HCT116 (cell line): ENCODE measurements around the gene SLC16A3. TPM values are rescaled to one million over a fixed set of nuclear protein-coding genes. Genes with fewer than 3 reads are reported as not detected.
A peak's percentile ranks its signal among the peaks of the same experiment; 100 is the strongest.

Experiments
- ATAC-seq: fragments of 200-7000 bp; cut with Tn5 transposase; 2 replicates; pipeline ENCODE4 v1.9.1; 2020; ENCODE audit warnings: mild to moderate bottlenecking, moderate library complexity
- BruUV-seq: library from RNA; stranded (reverse); fragments of 400-500 nt; replicated peaks from 2 replicates; lab custom pipeline; 2021; lab: Mats Ljungman, UMichigan
- CTCF ChIA-PET: fragments of 300-600 bp; sonication (Branson Sonifier 250); formaldehyde crosslinking; loops from one replicate; lab custom pipeline; 2021; ENCODE audit warnings: antibody characterized with exemption; lab: Charles Lee
- POLR2A ChIA-PET: fragments of 300-600, 350-600 bp; sonication (Branson Sonifier 250); formaldehyde crosslinking; loops from one replicate; lab custom pipeline; 2021; ENCODE audit warnings: antibody characterized with exemption; lab: Charles Lee
- RAD21 ChIA-PET, 2 experiments: fragments of 300-600 bp; sonication (Branson Sonifier 250); formaldehyde crosslinking; loops; one replicate each; lab custom pipeline; 2023; ENCODE audit warnings: low total read pairs in 2 of 2; ENCODE audit not compliant: uncharacterized antibody in 2 of 2, unreplicated experiment in 2 of 2, low non-redundant PET in 1 of 2; lab: Charles Lee
- DNase-seq: peaks from one replicate; pipeline ENCODE4 v3.0.0-alpha.2; 2010; ENCODE audit warnings: low read depth, low spot score
- H2AFZ ChIP-seq: fragments of 200-600 bp; shearing (Covaris generic), sonication (generic); 2 replicates; pipeline ENCODE4 v1.6.1; 2017; ENCODE audit warnings: low read depth, mixed run types, mixed read lengths, antibody characterized with exemption, low read length; ENCODE audit not compliant: poor library complexity, severe bottlenecking
- H3K27ac ChIP-seq: 2 replicates; pipeline ENCODE4 v1.5.1; 2012; ENCODE audit warnings: low read depth, low read length
- H3K27me3 ChIP-seq: fragments of 200-600 bp; sonication (generic); 2 replicates; pipeline ENCODE4 v1.6.1; 2016; ENCODE audit warnings: mixed run types, low read length, mixed read lengths; ENCODE audit not compliant: insufficient read depth
- H3K36me3 ChIP-seq, 2 experiments: fragments of 200-500 bp in 1 of 2; fragments of 200-600 bp in 1 of 2; sonication (Bioruptor generic) in 1 of 2; sonication (generic) in 1 of 2; 2 replicates each; pipeline versions ENCODE4 v1.5.1 to v1.6.1; 2014 to 2016; ENCODE audit warnings: low read length in 2 of 2, inconsistent platforms in 1 of 2, mixed read lengths in 1 of 2, mixed run types in 1 of 2; ENCODE audit not compliant: insufficient read depth in 2 of 2, control insufficient read depth in 1 of 2
- H3K4me1 ChIP-seq, 2 experiments: fragments of 200-600 bp in 1 of 2; sonication (generic) in 1 of 2; 2 replicates each; pipeline versions ENCODE4 v1.5.1 to v1.6.1; 2012 to 2017; ENCODE audit warnings: low read length in 2 of 2, inconsistent platforms in 1 of 2, mild to moderate bottlenecking in 1 of 2, mixed read lengths in 1 of 2, mixed run types in 1 of 2, moderate library complexity in 1 of 2; ENCODE audit not compliant: insufficient read depth in 2 of 2, control insufficient read depth in 1 of 2
- H3K4me2 ChIP-seq: fragments of 200-600 bp; sonication (generic); 2 replicates; pipeline ENCODE4 v1.6.1; 2017; ENCODE audit warnings: mixed run types, low read length, mixed read lengths
- H3K4me3 ChIP-seq, 2 experiments: fragments of 200-600 bp in 1 of 2; sonication (generic) in 1 of 2; replicated peaks in 1 of 2; 2 replicates each; pipeline ENCODE4 v1.5.1; 2011 to 2016; ENCODE audit warnings: low read length in 2 of 2, control low read depth in 1 of 2, low read depth in 1 of 2, mild to moderate bottlenecking in 1 of 2, mixed read lengths in 1 of 2, mixed run types in 1 of 2
- H3K79me2 ChIP-seq: fragments of 200-600 bp; sonication (generic); 2 replicates; pipeline ENCODE4 v1.6.1; 2017; ENCODE audit warnings: mild to moderate bottlenecking, mixed run types, low read length, moderate library complexity, mixed read lengths; ENCODE audit not compliant: insufficient read depth
- H3K9ac ChIP-seq: fragments of 200-600 bp; sonication (generic); 2 replicates; pipeline ENCODE4 v1.6.1; 2016; ENCODE audit warnings: low read length, mixed read lengths
- H3K9me2 ChIP-seq: fragments of 200-600 bp; sonication (generic), shearing (Covaris generic); 2 replicates; pipeline ENCODE4 v1.6.1; 2017; ENCODE audit warnings: mixed run types, mild to moderate bottlenecking, moderate library complexity; ENCODE audit not compliant: insufficient read depth
- H3K9me3 ChIP-seq, 2 experiments: fragments of 200-500 bp in 1 of 2; fragments of 200-600 bp in 1 of 2; sonication (Bioruptor generic) in 1 of 2; sonication (generic) in 1 of 2; 2 replicates each; pipeline ENCODE4 v1.6.1; 2014 to 2017; ENCODE audit warnings: low read length in 2 of 2, mixed read lengths in 2 of 2, inconsistent platforms in 1 of 2, low read depth in 1 of 2, mild to moderate bottlenecking in 1 of 2, mixed run types in 1 of 2, moderate library complexity in 1 of 2; ENCODE audit not compliant: control insufficient read depth in 1 of 2, insufficient read depth in 1 of 2
- H4K20me1 ChIP-seq: fragments of 200-600 bp; sonication (generic), shearing (Covaris generic); 2 replicates; pipeline ENCODE4 v1.6.1; 2017; ENCODE audit warnings: mixed run types, mild to moderate bottlenecking, moderate library complexity; ENCODE audit not compliant: insufficient read depth
- EZH2 ChIP-seq: fragments of 200-600 bp; sonication (generic); IDR thresholded peaks from 2 replicates; pipeline ENCODE4 v1.6.1; 2017; ENCODE audit warnings: antibody characterized with exemption, mixed run types
- POLR2AphosphoS5 ChIP-seq: IDR thresholded peaks from 2 replicates; pipeline ENCODE4 v1.6.1; 2011; ENCODE audit warnings: mild to moderate bottlenecking, low read depth, low read length, moderate library complexity
- SP1 ChIP-seq: IDR thresholded peaks from 2 replicates; pipeline ENCODE4 v1.6.1; 2012; ENCODE audit warnings: low read depth
- intact Hi-C: fragments of 100-400 bp; cut with micrococcal nuclease; formaldehyde crosslinking; loops from 2 replicates; pipeline ENCODE4 v1.10.0; 2022
- total RNA-seq: library from RNA; stranded (reverse); gene quantifications from one replicate; pipeline ENCODE4 v1.2.1, GENCODE V29; 2021; ENCODE audit not compliant: unreplicated experiment

The SLC16A3 gene
- total RNA-seq, 1 experiment from 2014 or later: 445 TPM

- no peaks in the 10 kb centered on the region for H3K9me2 ChIP-seq
- no peaks in the 10 kb centered on the region for H3K27me3 ChIP-seq
- no peak overlapping the region for H3K4me3 ChIP-seq
- ATAC-seq (no peak), DNase-seq (no peak)
- ChIA-PET RAD21 (no interaction called here), POLR2A (interaction anchor here (0.7 to 1.9 kb wide), 2 partner anchors 21 to 57 kb away, joined by 3 to 4 read pairs; no protein-coding TSS in a partner anchor), CTCF (interaction anchor here (0.8 to 2.5 kb wide), 4 partner anchors 12 to 204 kb away, joined by 3 to 14 read pairs (median 8); partner anchors contain the start of gene RAC3)
- peak overlapping the region; percentile 46 for H3K4me2 ChIP-seq
- intact Hi-C loops: no loop called here
- no peaks in the 10 kb centered on the region for H3K9me3 ChIP-seq
- peak overlapping the region; percentile 34 for H3K9ac ChIP-seq
- H3K79me2 ChIP-seq: peaks cover 92% of the 10 kb centered on the region
- TF ChIP-seq EZH2 (no peak), POLR2AphosphoS5 (peak; percentile 7; the same call in 1 of the 2 replicates)
- H4K20me1 ChIP-seq: peaks cover 40% of the 10 kb centered on the region; the same call in 1 of the 2 replicates
- peak overlapping the region; percentile 62; the same call in 1 of the 2 replicates for H3K27ac ChIP-seq
- peaks cover 46 to 95% of the 10 kb centered on the region in 2 experiments for H3K4me1 ChIP-seq
- no peak overlapping the region for H2AFZ ChIP-seq
- no TSS peak for BruUV-seq
- peaks cover 26 to 68% of the 10 kb centered on the region in 2 experiments; a peak in 3 of 4 replicates for H3K36me3 ChIP-seq
Measured at GRCh38 chr17:82235056-82235774, 6.4 kb downstream of the SLC16A3 start.

- no TSS peak for BruUV-seq
- Histone ChIP-seq H3K36me3 (peaks cover 26 to 66% of the 10 kb centered on the region in 2 experiments; a peak in 3 of 4 replicates), H3K27me3 (no peaks in the 10 kb centered on the region)
- TF ChIP-seq SP1: no peak
- peak; percentile 37 for TF ChIP-seq POLR2AphosphoS5
- TF ChIP-seq, all 23 proteins: peak for 1
- no peak overlapping the region; the same call in 1 of the 2 replicates for H3K4me2 ChIP-seq
- H3K9me3 ChIP-seq: no peaks in the 10 kb centered on the region
- peak; percentile 0; the same call in 1 of the 2 replicates for ATAC-seq
- POLR2A ChIA-PET: interaction anchor here (0.9 to 1.9 kb wide), 2 partner anchors 57 to 97 kb away, joined by 4 read pairs; no protein-coding TSS in a partner anchor
- CTCF ChIA-PET: interaction anchor here (0.8 to 2.5 kb wide), 6 partner anchors 11 to 205 kb away, joined by 3 to 14 read pairs (median 5); partner anchors contain the start of gene RAC3
- peak overlapping the region; percentile 62 for H3K27ac ChIP-seq
- H4K20me1 ChIP-seq: peaks cover 40% of the 10 kb centered on the region; the same call in 1 of the 2 replicates
- H3K4me1 ChIP-seq: peaks cover 47 to 95% of the 10 kb centered on the region in 2 experiments
- no peaks in the 10 kb centered on the region for H3K9me2 ChIP-seq
- no peak for DNase-seq
- no peak overlapping the region for H2AFZ ChIP-seq
- intact Hi-C loops: no loop called here
- peak overlapping the region; percentile 28; the same call in 1 of the 2 replicates for H3K9ac ChIP-seq
- peaks cover 87% of the 10 kb centered on the region for H3K79me2 ChIP-seq
- H3K4me3 ChIP-seq: no peak overlapping the region
- RAD21 ChIA-PET: no interaction called here
Measured at GRCh38 chr17:82235775-82236141, 6.9 kb downstream of the SLC16A3 start.
